ENCODE data around the gene CLCN3.
"Not testable (repeated sequence)": the region's sequence is repeated elsewhere in the genome, so short reads cannot be mapped to it uniquely, and the experiment has no call there.

DNA sequence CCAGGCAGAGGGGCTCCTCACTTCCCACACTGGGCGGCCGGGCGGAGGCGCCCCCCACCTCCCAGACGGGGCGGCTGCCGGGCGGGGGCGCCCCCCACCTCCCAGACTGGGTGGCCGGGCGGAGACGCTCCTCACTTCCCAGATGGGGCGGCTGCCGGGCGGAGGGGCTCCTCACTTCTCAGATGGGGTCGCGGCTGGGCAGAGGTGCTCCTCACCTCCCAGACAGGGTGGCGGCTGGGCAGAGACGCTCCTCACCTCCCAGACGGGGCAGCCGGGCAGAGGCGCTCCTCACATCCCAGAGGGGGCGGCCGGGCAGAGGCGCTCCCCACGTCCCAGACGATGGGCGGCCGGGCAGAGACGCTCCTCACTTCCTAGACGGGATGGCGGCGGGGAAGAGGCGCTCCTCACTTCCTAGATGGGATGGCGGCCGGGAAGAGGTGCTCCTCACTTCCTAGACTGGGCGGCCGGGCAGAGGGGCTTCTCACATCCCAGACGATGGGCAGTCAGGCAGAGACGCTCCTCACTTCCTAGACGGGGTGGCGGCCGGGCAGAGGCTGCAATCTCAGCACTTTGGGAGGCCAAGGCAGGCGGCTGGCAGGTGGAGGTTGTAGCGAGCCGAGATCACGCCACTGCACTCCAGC, 58.7 kb downstream of the CLCN3 start:
- TF ChIP-seq, protein P1, sequence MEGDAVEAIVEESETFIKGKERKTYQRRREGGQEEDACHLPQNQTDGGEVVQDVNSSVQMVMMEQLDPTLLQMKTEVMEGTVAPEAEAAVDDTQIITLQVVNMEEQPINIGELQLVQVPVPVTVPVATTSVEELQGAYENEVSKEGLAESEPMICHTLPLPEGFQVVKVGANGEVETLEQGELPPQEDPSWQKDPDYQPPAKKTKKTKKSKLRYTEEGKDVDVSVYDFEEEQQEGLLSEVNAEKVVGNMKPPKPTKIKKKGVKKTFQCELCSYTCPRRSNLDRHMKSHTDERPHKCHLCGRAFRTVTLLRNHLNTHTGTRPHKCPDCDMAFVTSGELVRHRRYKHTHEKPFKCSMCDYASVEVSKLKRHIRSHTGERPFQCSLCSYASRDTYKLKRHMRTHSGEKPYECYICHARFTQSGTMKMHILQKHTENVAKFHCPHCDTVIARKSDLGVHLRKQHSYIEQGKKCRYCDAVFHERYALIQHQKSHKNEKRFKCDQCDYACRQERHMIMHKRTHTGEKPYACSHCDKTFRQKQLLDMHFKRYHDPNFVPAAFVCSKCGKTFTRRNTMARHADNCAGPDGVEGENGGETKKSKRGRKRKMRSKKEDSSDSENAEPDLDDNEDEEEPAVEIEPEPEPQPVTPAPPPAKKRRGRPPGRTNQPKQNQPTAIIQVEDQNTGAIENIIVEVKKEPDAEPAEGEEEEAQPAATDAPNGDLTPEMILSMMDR (conservative IDR thresholded peaks at IDR 0.05; ENCODE audit: low read length), result not testable (repeated sequence)
- TF ChIP-seq EZH2phosphoT487 (IDR thresholded peaks at IDR 0.05; ENCODE audit: borderline replicate concordance), result not testable (repeated sequence)

All from Loucy (cell line).